Hepatocyte (in vitro differentiated cells): Measurements from ENCODE around the gene KCTD10.

Source experiments
- EZH2 ChIP-seq: fragments of 200-600 bp; sonication (generic); IDR thresholded peaks from 2 replicates; pipeline ENCODE4 v1.6.1; 2016; ENCODE audit warnings: antibody characterized with exemption, mild to moderate bottlenecking, borderline replicate concordance
- TF ChIP-seq, protein P1 (sequence below): fragments of 200-600 bp; sonication (generic); IDR thresholded peaks from 2 replicates; pipeline ENCODE4 v1.5.1; 2016; ENCODE audit warnings: antibody characterized with exemption, mild to moderate bottlenecking; ENCODE audit not compliant: poor library complexity

DNA sequence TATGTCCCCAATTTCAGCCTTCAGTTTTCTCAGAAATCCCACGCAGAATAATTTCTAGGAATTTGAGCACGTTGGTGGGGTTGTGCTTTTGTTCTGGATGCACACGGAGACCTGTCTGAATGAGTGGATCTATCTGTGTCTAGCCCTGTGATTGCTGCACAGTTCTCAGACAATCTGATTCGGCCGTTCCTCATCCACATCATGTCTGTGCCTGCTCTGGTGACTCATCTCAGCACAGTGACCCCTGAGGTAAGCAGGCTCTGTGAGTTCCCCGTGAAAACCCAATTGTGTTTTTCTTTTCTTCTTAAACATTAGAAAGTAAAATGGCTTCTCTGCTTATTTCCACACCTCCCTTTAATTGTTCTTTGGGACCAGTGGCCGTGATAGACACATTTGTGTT, 20.6 kb upstream of the KCTD10 start:
- TF ChIP-seq, protein P1, sequence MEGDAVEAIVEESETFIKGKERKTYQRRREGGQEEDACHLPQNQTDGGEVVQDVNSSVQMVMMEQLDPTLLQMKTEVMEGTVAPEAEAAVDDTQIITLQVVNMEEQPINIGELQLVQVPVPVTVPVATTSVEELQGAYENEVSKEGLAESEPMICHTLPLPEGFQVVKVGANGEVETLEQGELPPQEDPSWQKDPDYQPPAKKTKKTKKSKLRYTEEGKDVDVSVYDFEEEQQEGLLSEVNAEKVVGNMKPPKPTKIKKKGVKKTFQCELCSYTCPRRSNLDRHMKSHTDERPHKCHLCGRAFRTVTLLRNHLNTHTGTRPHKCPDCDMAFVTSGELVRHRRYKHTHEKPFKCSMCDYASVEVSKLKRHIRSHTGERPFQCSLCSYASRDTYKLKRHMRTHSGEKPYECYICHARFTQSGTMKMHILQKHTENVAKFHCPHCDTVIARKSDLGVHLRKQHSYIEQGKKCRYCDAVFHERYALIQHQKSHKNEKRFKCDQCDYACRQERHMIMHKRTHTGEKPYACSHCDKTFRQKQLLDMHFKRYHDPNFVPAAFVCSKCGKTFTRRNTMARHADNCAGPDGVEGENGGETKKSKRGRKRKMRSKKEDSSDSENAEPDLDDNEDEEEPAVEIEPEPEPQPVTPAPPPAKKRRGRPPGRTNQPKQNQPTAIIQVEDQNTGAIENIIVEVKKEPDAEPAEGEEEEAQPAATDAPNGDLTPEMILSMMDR = no peak
- TF ChIP-seq EZH2 = no peak
